Activated CD8-positive, alpha-beta T cell treated with anti-CD3 and anti-CD28 coated beads for 36 hours (primary cell): ENCODE measurements around the gene EID3. TPM values are rescaled to one million over a fixed set of nuclear protein-coding genes. Genes with fewer than 3 reads are reported as not detected.
A peak's percentile ranks its signal among the peaks of the same experiment; 100 is the strongest.

Experiments used
- ATAC-seq: fragments of 200-7000 bp; cut with Tn5 transposase; one replicate; pipeline ENCODE4 v1.10.0; 2021; ENCODE audit warnings: mild to moderate bottlenecking, moderate library complexity
- CTCF ChIA-PET: fragments of 350-600 bp; sonication (Branson Sonifier 250); formaldehyde crosslinking; loops from one replicate; lab custom pipeline; 2021; ENCODE audit warnings: antibody characterized with exemption; lab: Charles Lee
- POLR2A ChIA-PET: fragments of 350-600 bp; sonication (Branson Sonifier 250); formaldehyde crosslinking; loops from one replicate; lab custom pipeline; 2021; ENCODE audit warnings: antibody characterized with exemption; lab: Charles Lee
- DNase-seq: peaks from one replicate; pipeline ENCODE4 v3.0.0-alpha.2; 2020
- H3K27ac Mint-ChIP-seq: one replicate; pipeline ENCODE4 v1.8.0; 2021; ENCODE audit warnings: mild to moderate bottlenecking, mixed read lengths
- H3K27me3 Mint-ChIP-seq: one replicate; pipeline ENCODE4 v1.8.0; 2021; ENCODE audit warnings: mixed read lengths
- H3K36me3 Mint-ChIP-seq: one replicate; pipeline ENCODE4 v1.8.0; 2021; ENCODE audit warnings: low read depth, mixed read lengths
- H3K4me1 Mint-ChIP-seq: one replicate; pipeline ENCODE4 v1.8.0; 2021; ENCODE audit warnings: low read depth, mixed read lengths
- H3K4me3 Mint-ChIP-seq: one replicate; pipeline ENCODE4 v1.8.0; 2021; ENCODE audit warnings: mild to moderate bottlenecking, moderate library complexity, mixed read lengths
- H3K9me3 Mint-ChIP-seq: one replicate; pipeline ENCODE4 v1.8.0; 2021; ENCODE audit warnings: mixed read lengths
- CTCF ChIP-seq: fragments of 200-600 bp; IDR thresholded peaks from one replicate; pipeline ENCODE4 v1.8.0; 2022; ENCODE audit warnings: antibody characterized with exemption, mild to moderate bottlenecking
- intact Hi-C: fragments of 100-400 bp; cut with micrococcal nuclease; formaldehyde crosslinking; loops from one replicate; pipeline ENCODE4 v1.10.0; 2022
- total RNA-seq, 2 experiments: library from RNA; stranded (reverse); gene quantifications; one replicate each; pipeline ENCODE4 v1.2.3, GENCODE V29; 2021

Gene EID3
- total RNA-seq, 2 experiments from 2014 or later: 3.7 to 4.8 TPM

GRCh38 chr12:104280717-104281458 is 22.7 kb upstream of the EID3 start:
- CTCF ChIA-PET: no interaction called here
- Mint-ChIP-seq H3K27me3 (peaks cover 2% of the 10 kb centered on the region), H3K4me1 (peaks cover 10% of the 10 kb centered on the region), H3K9me3 (no peaks in the 10 kb centered on the region), H3K4me3 (no peak overlapping the region), H3K36me3 (no peaks in the 10 kb centered on the region), H3K27ac (no peak overlapping the region)
- no peak for TF ChIP-seq CTCF
- no peak for DNase-seq
- POLR2A ChIA-PET: interaction anchor here (0.7 kb wide), 1 partner anchor 19 kb away, joined by 3 read pairs; no protein-coding TSS in a partner anchor
- intact Hi-C loops: no loop called here
- peak; percentile 80 for ATAC-seq

GRCh38 chr12:104281636-104282035 is 21.9 kb upstream of the EID3 start:
- no peak for TF ChIP-seq CTCF
- ChIA-PET CTCF (no interaction called here), POLR2A (interaction anchor here (1.6 kb wide), 1 partner anchor 22 kb away, joined by 4 read pairs; the partner anchor contains the start of gene EID3)
- DNase-seq: no peak
- H3K27ac Mint-ChIP-seq: no peak overlapping the region
- intact Hi-C loops: no loop called here
- H3K36me3 Mint-ChIP-seq: no peaks in the 10 kb centered on the region
- H3K4me1 Mint-ChIP-seq: peaks cover 15% of the 10 kb centered on the region
- ATAC-seq: no peak
- H3K4me3 Mint-ChIP-seq: no peak overlapping the region
- H3K27me3 Mint-ChIP-seq: peaks cover 2% of the 10 kb centered on the region
- no peaks in the 10 kb centered on the region for H3K9me3 Mint-ChIP-seq

GRCh38 chr12:104282109-104282508 is 21.4 kb upstream of the EID3 start:
- Mint-ChIP-seq H3K27me3 (peaks cover 2% of the 10 kb centered on the region), H3K9me3 (no peaks in the 10 kb centered on the region), H3K4me1 (peaks cover 16% of the 10 kb centered on the region), H3K36me3 (peaks cover 2% of the 10 kb centered on the region), H3K27ac (no peak overlapping the region), H3K4me3 (no peak overlapping the region)
- DNase-seq (no peak), ATAC-seq (no peak)
- POLR2A ChIA-PET: interaction anchor here (1.6 kb wide), 1 partner anchor 22 kb away, joined by 4 read pairs; the partner anchor contains the start of gene EID3
- CTCF ChIA-PET: no interaction called here
- no peak for TF ChIP-seq CTCF
- intact Hi-C loops: no loop called here

GRCh38 chr12:104285740-104286515 is 17.6 kb upstream of the EID3 start:
- ChIA-PET CTCF (interaction anchor here (1.0 to 7.3 kb wide), 3 partner anchors 10 to 68 kb away, joined by 5 to 59 read pairs (median 5); partner anchors contain the start of gene TXNRD1), POLR2A (interaction anchor here (0.6 to 8.6 kb wide), 7 partner anchors 9 to 358 kb away, joined by 3 to 118 read pairs (median 32); partner anchors contain the start of genes EID3, NFYB and TXNRD1)
- Mint-ChIP-seq H3K9me3 (no peaks in the 10 kb centered on the region), H3K27me3 (peaks cover 2% of the 10 kb centered on the region), H3K4me3 (peak overlapping the region; percentile 93), H3K36me3 (peaks cover 23% of the 10 kb centered on the region), H3K27ac (peak overlapping the region; percentile 98), H3K4me1 (peaks cover 14% of the 10 kb centered on the region)
- DNase-seq (peak; percentile 34), ATAC-seq (no peak)
- intact Hi-C loops: loop anchor here (5.0 kb wide), 1 partner anchor 69 kb away; the partner anchor contains the start of gene TXNRD1
- no peak for TF ChIP-seq CTCF
